Right renal pelvis (tissue), 4 donors: ENCODE data around the gene C7orf33. TPM values are rescaled to one million over a fixed set of nuclear protein-coding genes. Genes with fewer than 3 reads are reported as not detected.
"Not testable (repeated sequence)": the region's sequence is repeated elsewhere in the genome, so short reads cannot be mapped to it uniquely, and the experiment has no call there.

ENCODE experiments used
- DNase-seq, 4 donors: peaks; one replicate each; pipeline ENCODE4 v3.0.0-alpha.2; 2013; ENCODE audit warnings: low read depth in 4 of 4, low spot score in 3 of 4, missing footprints in 1 of 4
- polyA plus RNA-seq, 4 donors: library from polyadenylated mRNA; unstranded; fragments of 120-200 nt; gene quantifications; one replicate each; pipeline ENCODE4 v1.2.1, GENCODE V29; 2013; ENCODE audit not compliant: insufficient read length in 4 of 4

Gene C7orf33
- polyA plus RNA-seq: not detected

GRCh38 chr7:148590471-148590870 is at the start of gene C7orf33:
Gene C7orf33 (plus strand): TSS chr7:148590766. CDS start chr7:148590926, 160 bp downstream.
- no peak for DNase-seq

GRCh38 chr7:148541891-148542504 is 48.6 kb upstream of the C7orf33 start:
- DNase-seq: no peak

GRCh38 chr7:148543302-148543701 is 47.3 kb upstream of the C7orf33 start:
- DNase-seq: no peak

GRCh38 chr7:148545172-148545571 is 45.4 kb upstream of the C7orf33 start:
- DNase-seq: no peak

GRCh38 chr7:148545932-148546331 is 44.6 kb upstream of the C7orf33 start:
- no peak for DNase-seq

GRCh38 chr7:148546857-148547256 is 43.7 kb upstream of the C7orf33 start:
- DNase-seq: no peak

- DNase-seq: no peak
Observed at GRCh38 chr7:148547951-148548350, 42.6 kb upstream of the C7orf33 start.

- DNase-seq: no peak
Observed at GRCh38 chr7:148553979-148554378, 36.6 kb upstream of the C7orf33 start.

- DNase-seq: no peak
Observed at GRCh38 chr7:148556892-148557291, 33.7 kb upstream of the C7orf33 start.

- no peak for DNase-seq
Observed at GRCh38 chr7:148558914-148559313, 31.7 kb upstream of the C7orf33 start.

- DNase-seq: no peak
Observed at GRCh38 chr7:148561099-148561498, 29.5 kb upstream of the C7orf33 start.

GRCh38 chr7:148563583-148564274 is 26.8 kb upstream of the C7orf33 start:
- DNase-seq: no peak

- DNase-seq: not testable (repeated sequence)
Observed at GRCh38 chr7:148564275-148564951, 26.2 kb upstream of the C7orf33 start.

- no peak for DNase-seq
Observed at GRCh38 chr7:148566736-148567135, 23.8 kb upstream of the C7orf33 start.

GRCh38 chr7:148567524-148567923 is 23.0 kb upstream of the C7orf33 start:
- no peak for DNase-seq

- no peak for DNase-seq
Observed at GRCh38 chr7:148570510-148570909, 20.1 kb upstream of the C7orf33 start.

GRCh38 chr7:148570973-148571372 is 19.6 kb upstream of the C7orf33 start:
- DNase-seq: not testable (repeated sequence)

GRCh38 chr7:148571381-148571780 is 19.2 kb upstream of the C7orf33 start:
- no peak for DNase-seq

GRCh38 chr7:148572067-148572522 is 18.5 kb upstream of the C7orf33 start:
- DNase-seq: no peak

GRCh38 chr7:148573581-148573980 is 17.0 kb upstream of the C7orf33 start:
- DNase-seq: not testable (repeated sequence)

- peak; percentile 12 to 29 (median 24) for DNase-seq
Observed at GRCh38 chr7:148575640-148576411, 14.7 kb upstream of the C7orf33 start.
